ENCODE data around the gene INPP5A.

Gene INPP5A

DNA sequence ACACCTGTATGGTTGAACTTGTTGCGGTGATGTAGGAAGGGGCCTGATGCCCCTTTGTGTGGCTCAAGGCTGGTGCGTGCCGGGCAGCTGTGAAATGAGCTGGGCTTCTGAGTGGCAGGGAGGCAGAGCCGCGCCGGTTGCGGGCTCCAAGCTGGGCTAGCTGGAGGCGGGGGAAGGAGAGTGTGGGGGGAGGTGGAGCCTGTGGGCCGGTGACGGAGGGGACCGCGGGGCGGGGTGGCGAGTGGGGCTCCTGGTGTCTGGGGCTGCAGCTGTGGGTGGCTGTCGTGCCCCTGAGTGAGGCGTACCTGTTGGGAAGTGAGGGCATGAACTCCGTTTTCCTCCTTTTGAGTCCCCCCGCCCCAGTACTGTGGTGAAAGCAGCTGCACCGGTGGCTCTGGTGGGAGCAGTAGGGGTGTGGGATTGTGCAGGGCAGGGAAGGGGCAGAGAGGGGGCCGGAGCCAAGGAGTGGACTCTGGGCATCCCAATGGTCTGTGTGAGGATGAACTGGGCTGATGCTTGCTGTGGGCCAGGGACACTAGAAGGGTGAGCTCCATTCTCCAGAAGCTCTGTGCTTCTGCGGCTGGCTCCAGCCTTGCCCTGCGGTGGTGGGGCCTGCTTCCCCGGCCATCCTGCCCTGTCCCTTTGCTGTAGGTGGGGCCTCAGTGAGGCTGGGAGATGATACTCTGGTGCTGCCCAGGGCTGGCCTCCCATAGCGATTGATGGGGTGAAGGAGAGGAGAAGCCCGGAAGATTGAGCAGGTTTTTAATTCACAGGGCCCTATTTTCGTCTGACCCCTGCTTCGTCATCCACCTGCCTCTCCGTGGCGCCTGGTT lies 41.7 kb downstream of the INPP5A start:
- Histone ChIP-seq H3K4me3 (ENCODE audit: insufficient read length, low read depth) (no peak overlapping the region), H3K27me3 (ENCODE audit: insufficient read depth, insufficient read length) (peaks cover 3% of the 10 kb centered on the region), H3K9me3 (ENCODE audit: insufficient read depth, low read length) (no peaks in the 10 kb centered on the region; the same call in 1 of the 2 replicates), H3K9ac (ENCODE audit: insufficient read length, low read depth) (no peak overlapping the region), H3K36me3 (ENCODE audit: insufficient read depth, insufficient read length, low read length) (no peaks in the 10 kb centered on the region), H3K4me1 (ENCODE audit: insufficient read depth, insufficient read length) (peaks cover 22% of the 10 kb centered on the region)
- no peak for DNase-seq (ENCODE audit: low read depth, low spot score)
- no peak for TF ChIP-seq SUZ12 (IDR thresholded peaks at IDR 0.05; ENCODE audit: extremely low read depth, insufficient read depth, insufficient read length)
- no peak for TF ChIP-seq YY1 (IDR thresholded peaks at IDR 0.05; ENCODE audit: insufficient read depth, insufficient read length)
- no peak for TF ChIP-seq ZNF274 (IDR thresholded peaks at IDR 0.05; ENCODE audit: low read depth, low read length)

DNA sequence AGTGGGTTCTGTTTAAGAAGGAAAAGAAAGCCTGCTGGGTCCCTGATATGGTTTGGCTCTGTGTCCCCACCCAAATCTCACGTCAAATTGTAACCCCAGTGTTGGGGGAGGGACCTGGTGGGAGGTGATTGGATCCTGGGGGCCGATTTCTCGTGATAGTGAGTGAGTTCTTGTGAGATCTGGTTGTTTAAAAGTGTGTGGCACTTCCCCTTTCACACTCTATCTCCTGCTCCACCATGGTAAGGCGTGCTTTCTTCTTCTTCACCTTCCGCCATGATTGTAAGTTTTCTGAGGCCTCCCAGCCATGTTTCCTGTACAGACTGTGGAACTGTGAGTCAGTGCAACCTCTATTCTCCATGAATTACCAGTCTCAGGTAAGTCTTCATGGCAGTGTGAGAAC lies 42.6 kb downstream of the INPP5A start:
- H3K9me3 ChIP-seq (ENCODE audit: insufficient read depth, low read length), result no peaks in the 10 kb centered on the region; the same call in 1 of the 2 replicates
- H3K4me3 ChIP-seq (ENCODE audit: insufficient read length, low read depth), result no peak overlapping the region
- H3K4me1 ChIP-seq (ENCODE audit: insufficient read depth, insufficient read length), result peaks cover 17% of the 10 kb centered on the region
- TF ChIP-seq SUZ12 (IDR thresholded peaks at IDR 0.05; ENCODE audit: extremely low read depth, insufficient read depth, insufficient read length) (no peak), YY1 (IDR thresholded peaks at IDR 0.05; ENCODE audit: insufficient read depth, insufficient read length) (no peak), ZNF274 (IDR thresholded peaks at IDR 0.05; ENCODE audit: low read depth, low read length) (no peak)
- no peaks in the 10 kb centered on the region for H3K36me3 ChIP-seq (ENCODE audit: insufficient read depth, insufficient read length, low read length)
- H3K9ac ChIP-seq (ENCODE audit: insufficient read length, low read depth), result no peak overlapping the region
- H3K27me3 ChIP-seq (ENCODE audit: insufficient read depth, insufficient read length), result peaks cover 3% of the 10 kb centered on the region
- no peak for DNase-seq (ENCODE audit: low read depth, low spot score)

DNA sequence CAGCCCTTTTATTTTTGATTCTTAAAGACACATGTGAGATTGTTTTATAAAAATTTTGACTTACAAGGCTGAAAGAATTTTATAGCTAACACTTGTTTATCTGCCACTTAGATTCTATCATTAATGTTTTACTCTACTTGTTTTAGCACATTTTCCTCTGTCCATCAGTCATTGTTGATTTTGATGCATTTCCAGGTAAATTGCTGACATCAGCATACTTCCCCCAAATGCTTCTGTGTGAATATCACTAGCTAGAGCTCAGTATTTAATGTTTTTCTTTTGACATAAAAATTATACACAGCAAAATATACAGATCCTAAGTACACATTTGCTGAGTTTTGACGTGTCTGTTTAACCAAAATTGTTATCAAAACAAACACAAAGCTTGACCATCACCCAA lies 43.0 kb downstream of the INPP5A start:
- Histone ChIP-seq H3K9me3 (ENCODE audit: insufficient read depth, low read length) (no peaks in the 10 kb centered on the region; the same call in 1 of the 2 replicates), H3K4me3 (ENCODE audit: insufficient read length, low read depth) (no peak overlapping the region), H3K4me1 (ENCODE audit: insufficient read depth, insufficient read length) (peaks cover 13% of the 10 kb centered on the region), H3K9ac (ENCODE audit: insufficient read length, low read depth) (no peak overlapping the region), H3K27me3 (ENCODE audit: insufficient read depth, insufficient read length) (peaks cover 3% of the 10 kb centered on the region), H3K36me3 (ENCODE audit: insufficient read depth, insufficient read length, low read length) (no peaks in the 10 kb centered on the region)
- TF ChIP-seq SUZ12 (IDR thresholded peaks at IDR 0.05; ENCODE audit: extremely low read depth, insufficient read depth, insufficient read length) (no peak), ZNF274 (IDR thresholded peaks at IDR 0.05; ENCODE audit: low read depth, low read length) (no peak), YY1 (IDR thresholded peaks at IDR 0.05; ENCODE audit: insufficient read depth, insufficient read length) (no peak)
- no peak for DNase-seq (ENCODE audit: low read depth, low spot score)

DNA sequence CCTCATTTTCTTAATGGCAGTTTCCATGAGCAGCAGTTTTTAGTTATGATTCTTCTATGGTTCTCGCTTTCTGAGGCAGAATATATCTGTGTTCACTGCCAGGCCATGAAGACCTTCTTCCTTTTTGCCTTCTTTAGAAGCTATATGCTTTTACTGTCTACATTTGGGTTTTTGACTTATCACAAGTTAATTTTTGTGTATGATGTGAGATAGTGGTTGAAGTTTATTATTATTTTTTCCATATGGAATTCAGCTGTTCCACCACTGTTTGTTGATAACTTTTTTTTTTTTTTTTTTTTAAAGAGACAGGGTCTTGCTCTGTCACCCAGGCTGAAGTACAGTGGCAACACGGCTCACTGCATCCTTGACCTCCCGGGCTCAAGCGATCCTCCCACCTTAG lies 44.5 kb downstream of the INPP5A start:
- no peak overlapping the region for H3K4me3 ChIP-seq (ENCODE audit: insufficient read length, low read depth)
- peaks cover 3% of the 10 kb centered on the region for H3K27me3 ChIP-seq (ENCODE audit: insufficient read depth, insufficient read length)
- no peaks in the 10 kb centered on the region for H3K36me3 ChIP-seq (ENCODE audit: insufficient read depth, insufficient read length, low read length)
- no peak overlapping the region for H3K9ac ChIP-seq (ENCODE audit: insufficient read length, low read depth)
- TF ChIP-seq ZNF274 (IDR thresholded peaks at IDR 0.05; ENCODE audit: low read depth, low read length), result no peak
- no peak for TF ChIP-seq YY1 (IDR thresholded peaks at IDR 0.05; ENCODE audit: insufficient read depth, insufficient read length)
- TF ChIP-seq SUZ12 (IDR thresholded peaks at IDR 0.05; ENCODE audit: extremely low read depth, insufficient read depth, insufficient read length), result no peak
- H3K9me3 ChIP-seq (ENCODE audit: insufficient read depth, low read length), result no peaks in the 10 kb centered on the region; the same call in 1 of the 2 replicates
- no peak for DNase-seq (ENCODE audit: low read depth, low spot score)
- H3K4me1 ChIP-seq (ENCODE audit: insufficient read depth, insufficient read length), result peaks cover 8% of the 10 kb centered on the region

DNA sequence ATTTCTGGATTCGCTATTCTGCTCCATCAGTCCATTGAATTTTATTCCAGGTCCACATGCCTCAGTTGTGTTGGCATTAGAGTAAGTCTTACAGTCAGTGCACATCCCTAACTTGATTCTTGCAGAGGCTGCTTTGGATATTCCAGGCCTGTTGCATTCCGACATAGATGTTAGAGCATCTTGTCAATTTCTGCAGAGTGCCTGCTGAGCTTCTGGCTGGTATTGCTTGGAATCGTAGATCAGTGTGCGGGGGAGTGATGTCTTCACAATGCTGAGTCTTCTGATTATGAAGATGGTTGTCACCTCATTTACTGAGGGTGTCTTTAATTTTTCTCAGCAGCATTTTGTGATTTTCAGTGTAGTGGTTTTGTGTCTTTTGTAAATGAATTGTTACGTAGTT lies 45.2 kb downstream of the INPP5A start:
- no peak overlapping the region for H3K4me3 ChIP-seq (ENCODE audit: insufficient read length, low read depth)
- peaks cover 3% of the 10 kb centered on the region for H3K27me3 ChIP-seq (ENCODE audit: insufficient read depth, insufficient read length)
- H3K9me3 ChIP-seq (ENCODE audit: insufficient read depth, low read length), result no peaks in the 10 kb centered on the region; the same call in 1 of the 2 replicates
- no peak for DNase-seq (ENCODE audit: low read depth, low spot score)
- TF ChIP-seq ZNF274 (IDR thresholded peaks at IDR 0.05; ENCODE audit: low read depth, low read length) (no peak), YY1 (IDR thresholded peaks at IDR 0.05; ENCODE audit: insufficient read depth, insufficient read length) (no peak), SUZ12 (IDR thresholded peaks at IDR 0.05; ENCODE audit: extremely low read depth, insufficient read depth, insufficient read length) (no peak)
- peaks cover 8% of the 10 kb centered on the region for H3K4me1 ChIP-seq (ENCODE audit: insufficient read depth, insufficient read length)
- no peaks in the 10 kb centered on the region for H3K36me3 ChIP-seq (ENCODE audit: insufficient read depth, insufficient read length, low read length)
- H3K9ac ChIP-seq (ENCODE audit: insufficient read length, low read depth), result no peak overlapping the region

DNA sequence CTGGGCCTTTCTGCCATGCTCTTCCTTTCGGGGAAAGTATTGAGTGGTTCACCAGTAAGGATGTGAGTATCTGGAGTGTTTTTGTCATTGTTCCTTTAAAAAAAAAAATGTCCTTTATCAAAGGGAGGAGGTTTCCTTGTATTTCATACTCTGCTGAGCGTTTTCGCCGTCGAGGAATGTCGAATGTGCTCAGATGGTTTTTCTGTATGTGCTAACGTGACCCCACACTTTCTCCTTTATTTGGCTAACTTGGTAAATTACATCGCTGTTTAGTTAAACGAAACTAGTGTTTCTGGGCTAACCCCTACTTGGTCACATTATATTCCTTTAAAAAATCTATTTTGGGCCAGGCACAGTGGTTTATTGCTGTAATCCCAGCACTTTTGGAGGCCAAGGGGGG lies 45.9 kb downstream of the INPP5A start:
- Histone ChIP-seq H3K4me1 (ENCODE audit: insufficient read depth, insufficient read length) (peaks cover 6% of the 10 kb centered on the region), H3K9ac (ENCODE audit: insufficient read length, low read depth) (no peak overlapping the region), H3K9me3 (ENCODE audit: insufficient read depth, low read length) (no peaks in the 10 kb centered on the region; the same call in 1 of the 2 replicates), H3K27me3 (ENCODE audit: insufficient read depth, insufficient read length) (peaks cover 3% of the 10 kb centered on the region), H3K4me3 (ENCODE audit: insufficient read length, low read depth) (no peak overlapping the region), H3K36me3 (ENCODE audit: insufficient read depth, insufficient read length, low read length) (no peaks in the 10 kb centered on the region)
- no peak for DNase-seq (ENCODE audit: low read depth, low spot score)
- no peak for TF ChIP-seq SUZ12 (IDR thresholded peaks at IDR 0.05; ENCODE audit: extremely low read depth, insufficient read depth, insufficient read length)
- no peak for TF ChIP-seq YY1 (IDR thresholded peaks at IDR 0.05; ENCODE audit: insufficient read depth, insufficient read length)
- no peak for TF ChIP-seq ZNF274 (IDR thresholded peaks at IDR 0.05; ENCODE audit: low read depth, low read length)

DNA sequence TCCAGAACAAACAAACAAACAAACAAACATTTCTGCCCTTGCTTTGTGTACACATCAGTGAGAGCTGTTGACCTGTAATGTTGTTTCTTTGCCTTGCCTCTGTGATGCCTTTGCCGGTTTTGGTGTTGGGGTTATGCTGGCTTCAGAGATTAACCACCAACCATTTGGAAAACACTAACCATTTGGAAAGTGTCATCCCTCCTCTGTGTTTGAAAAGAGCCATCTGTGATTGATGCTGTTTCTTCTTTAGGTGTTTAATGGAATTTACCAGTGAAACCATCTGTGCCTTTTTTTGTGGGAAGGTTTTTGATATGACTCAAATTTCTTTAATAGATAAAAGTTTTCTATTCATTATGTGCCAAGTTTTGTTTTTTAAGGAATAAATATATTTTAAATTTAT lies 46.5 kb downstream of the INPP5A start:
- DNase-seq (ENCODE audit: low read depth, low spot score), result no peak
- peaks cover 3% of the 10 kb centered on the region for H3K27me3 ChIP-seq (ENCODE audit: insufficient read depth, insufficient read length)
- no peak for TF ChIP-seq ZNF274 (IDR thresholded peaks at IDR 0.05; ENCODE audit: low read depth, low read length)
- no peak for TF ChIP-seq SUZ12 (IDR thresholded peaks at IDR 0.05; ENCODE audit: extremely low read depth, insufficient read depth, insufficient read length)
- no peak for TF ChIP-seq YY1 (IDR thresholded peaks at IDR 0.05; ENCODE audit: insufficient read depth, insufficient read length)

More for the DNA sequence above, 46.5 kb downstream of the INPP5A start:
- Histone ChIP-seq H3K4me3 (ENCODE audit: insufficient read length, low read depth) (no peak overlapping the region), H3K9ac (ENCODE audit: insufficient read length, low read depth) (no peak overlapping the region), H3K36me3 (ENCODE audit: insufficient read depth, insufficient read length, low read length) (no peaks in the 10 kb centered on the region), H3K9me3 (ENCODE audit: insufficient read depth, low read length) (no peaks in the 10 kb centered on the region; the same call in 1 of the 2 replicates), H3K4me1 (ENCODE audit: insufficient read depth, insufficient read length) (peaks cover 6% of the 10 kb centered on the region)
